ENCODE results near the gene CT45A10.
"Not testable (repeated sequence)": the region's sequence is repeated elsewhere in the genome, so short reads cannot be mapped to it uniquely, and the experiment has no call there.

The CT45A10 gene

DNA sequence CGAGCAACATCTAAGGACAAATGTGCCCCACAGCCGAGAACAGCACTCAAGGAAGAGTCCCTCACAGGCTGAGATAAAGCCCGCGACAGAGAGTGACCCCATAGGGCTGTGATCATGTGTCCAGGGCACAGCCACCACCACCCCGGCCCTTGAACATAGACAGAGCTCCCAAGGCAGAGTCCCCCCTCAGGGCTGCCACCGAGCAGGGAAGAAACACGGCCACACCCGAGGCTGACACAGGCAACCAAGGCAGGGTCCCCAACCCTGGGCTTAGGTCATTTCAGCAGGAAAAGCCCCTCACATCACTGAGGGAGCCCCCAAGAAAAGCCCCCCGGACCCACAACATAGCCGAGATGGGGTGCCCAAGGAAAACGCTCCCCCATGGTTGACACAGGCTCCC, 463 bp downstream of the CT45A10 start:
- H3K36me3 ChIP-seq (ENCODE audit: insufficient read depth, low read length) = no peaks in the 10 kb centered on the region
- no peaks in the 10 kb centered on the region for H3K9me3 ChIP-seq (ENCODE audit: insufficient read depth, low read depth, low read length)

DNA sequence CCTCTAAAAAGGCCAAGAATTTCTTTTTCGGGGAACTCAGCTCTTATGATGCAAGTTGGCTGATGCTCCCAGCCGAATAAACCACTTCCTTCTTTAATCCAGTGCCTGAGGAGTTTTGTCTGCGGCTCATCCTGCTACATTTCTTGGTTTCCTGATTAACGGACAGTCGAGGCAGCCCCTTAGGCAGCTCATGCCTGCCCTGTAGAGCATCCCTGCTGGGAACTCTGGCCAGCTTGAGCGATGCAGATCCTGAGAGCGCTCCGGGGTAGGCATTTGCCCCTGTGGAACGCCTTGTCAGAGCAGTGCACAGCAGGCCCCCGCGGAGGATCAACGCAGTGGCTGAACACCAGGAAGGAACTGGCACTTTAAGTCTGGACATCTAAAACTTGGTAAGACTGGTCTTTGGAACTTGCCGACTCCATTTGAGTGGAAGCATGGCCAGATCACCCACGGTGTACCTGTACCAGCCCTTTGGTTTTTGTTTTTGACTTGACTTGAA, 3.1 kb downstream of the CT45A10 start:
- Histone ChIP-seq H4K20me1 (ENCODE audit: insufficient read depth, low read length, poor library complexity, severe bottlenecking) (no peaks in the 10 kb centered on the region), H3K9ac (ENCODE audit: low read depth, low read length, poor library complexity, severe bottlenecking) (no peak overlapping the region), H3K9me2 (replicated peaks; ENCODE audit: low read depth, low read length) (no peaks in the 10 kb centered on the region), H3K27me3 (ENCODE audit: insufficient read depth, low read length, poor library complexity, severe bottlenecking) (no peaks in the 10 kb centered on the region), H3K36me3 (ENCODE audit: insufficient read depth, low read length) (no peaks in the 10 kb centered on the region), H3K79me2 (ENCODE audit: insufficient read depth, low read length) (no peaks in the 10 kb centered on the region), H3K4me1 (ENCODE audit: insufficient read depth, low read length, poor library complexity, severe bottlenecking) (no peaks in the 10 kb centered on the region), H2AFZ (ENCODE audit: low read length) (no peak overlapping the region), H3K4me3 (ENCODE audit: low read length, poor library complexity, severe bottlenecking) (no peak overlapping the region), H3K9me3 (ENCODE audit: insufficient read depth, low read depth, low read length) (no peaks in the 10 kb centered on the region), H3K4me2 (ENCODE audit: low read depth, low read length, poor library complexity, severe bottlenecking) (no peak overlapping the region), H3F3A (ENCODE audit: low read depth) (no peaks in the 10 kb centered on the region)
- TF ChIP-seq EZH2phosphoT487 (IDR thresholded peaks at IDR 0.05; ENCODE audit: borderline replicate concordance) = no peak
- TF ChIP-seq, protein P1, sequence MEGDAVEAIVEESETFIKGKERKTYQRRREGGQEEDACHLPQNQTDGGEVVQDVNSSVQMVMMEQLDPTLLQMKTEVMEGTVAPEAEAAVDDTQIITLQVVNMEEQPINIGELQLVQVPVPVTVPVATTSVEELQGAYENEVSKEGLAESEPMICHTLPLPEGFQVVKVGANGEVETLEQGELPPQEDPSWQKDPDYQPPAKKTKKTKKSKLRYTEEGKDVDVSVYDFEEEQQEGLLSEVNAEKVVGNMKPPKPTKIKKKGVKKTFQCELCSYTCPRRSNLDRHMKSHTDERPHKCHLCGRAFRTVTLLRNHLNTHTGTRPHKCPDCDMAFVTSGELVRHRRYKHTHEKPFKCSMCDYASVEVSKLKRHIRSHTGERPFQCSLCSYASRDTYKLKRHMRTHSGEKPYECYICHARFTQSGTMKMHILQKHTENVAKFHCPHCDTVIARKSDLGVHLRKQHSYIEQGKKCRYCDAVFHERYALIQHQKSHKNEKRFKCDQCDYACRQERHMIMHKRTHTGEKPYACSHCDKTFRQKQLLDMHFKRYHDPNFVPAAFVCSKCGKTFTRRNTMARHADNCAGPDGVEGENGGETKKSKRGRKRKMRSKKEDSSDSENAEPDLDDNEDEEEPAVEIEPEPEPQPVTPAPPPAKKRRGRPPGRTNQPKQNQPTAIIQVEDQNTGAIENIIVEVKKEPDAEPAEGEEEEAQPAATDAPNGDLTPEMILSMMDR (conservative IDR thresholded peaks at IDR 0.05; ENCODE audit: low read length) = no peak

More for the DNA sequence above, 463 bp downstream of the CT45A10 start:
- Histone ChIP-seq H3K9me2 (replicated peaks; ENCODE audit: low read depth, low read length) (no peaks in the 10 kb centered on the region), H3K4me1 (ENCODE audit: insufficient read depth, low read length, poor library complexity, severe bottlenecking) (no peaks in the 10 kb centered on the region), H3K4me3 (ENCODE audit: low read length, poor library complexity, severe bottlenecking) (no peak overlapping the region), H3K9ac (ENCODE audit: low read depth, low read length, poor library complexity, severe bottlenecking) (no peak overlapping the region), H3K4me2 (ENCODE audit: low read depth, low read length, poor library complexity, severe bottlenecking) (no peak overlapping the region), H3K79me2 (ENCODE audit: insufficient read depth, low read length) (no peaks in the 10 kb centered on the region), H3F3A (ENCODE audit: low read depth) (no peaks in the 10 kb centered on the region), H2AFZ (ENCODE audit: low read length) (no peak overlapping the region), H3K27me3 (ENCODE audit: insufficient read depth, low read length, poor library complexity, severe bottlenecking) (no peaks in the 10 kb centered on the region), H4K20me1 (ENCODE audit: insufficient read depth, low read length, poor library complexity, severe bottlenecking) (no peaks in the 10 kb centered on the region)
- no peak for TF ChIP-seq EZH2phosphoT487 (IDR thresholded peaks at IDR 0.05; ENCODE audit: borderline replicate concordance)
- TF ChIP-seq, protein P1 (conservative IDR thresholded peaks at IDR 0.05; ENCODE audit: low read length) = no peak

GRCh38 chrX:135888976-135889375, 4.3 kb downstream of the CT45A10 start:
- H3K79me2 ChIP-seq (ENCODE audit: insufficient read depth, low read length); H3K9me3 ChIP-seq (ENCODE audit: insufficient read depth, low read depth, low read length); H4K20me1 ChIP-seq (ENCODE audit: insufficient read depth, low read length, poor library complexity, severe bottlenecking); H3K9ac ChIP-seq (ENCODE audit: low read depth, low read length, poor library complexity, severe bottlenecking); H3K27me3 ChIP-seq (ENCODE audit: insufficient read depth, low read length, poor library complexity, severe bottlenecking); H3K9me2 ChIP-seq (replicated peaks; ENCODE audit: low read depth, low read length); H3K4me1 ChIP-seq (ENCODE audit: insufficient read depth, low read length, poor library complexity, severe bottlenecking); H3F3A ChIP-seq (ENCODE audit: low read depth); H3K36me3 ChIP-seq (ENCODE audit: insufficient read depth, low read length); H3K4me2 ChIP-seq (ENCODE audit: low read depth, low read length, poor library complexity, severe bottlenecking); H3K4me3 ChIP-seq (ENCODE audit: low read length, poor library complexity, severe bottlenecking); H2AFZ ChIP-seq (ENCODE audit: low read length): not testable (repeated sequence)
- TF ChIP-seq, protein P1 (conservative IDR thresholded peaks at IDR 0.05; ENCODE audit: low read length) = peak; percentile 49

GRCh38 chrX:135888230-135888629, 5.0 kb downstream of the CT45A10 start:
- not testable (repeated sequence) for H3K36me3 ChIP-seq (ENCODE audit: insufficient read depth, low read length); H3K9me3 ChIP-seq (ENCODE audit: insufficient read depth, low read depth, low read length); H3K4me2 ChIP-seq (ENCODE audit: low read depth, low read length, poor library complexity, severe bottlenecking); H3K4me3 ChIP-seq (ENCODE audit: low read length, poor library complexity, severe bottlenecking); H2AFZ ChIP-seq (ENCODE audit: low read length); H3K9me2 ChIP-seq (replicated peaks; ENCODE audit: low read depth, low read length); H3K27me3 ChIP-seq (ENCODE audit: insufficient read depth, low read length, poor library complexity, severe bottlenecking); H3K9ac ChIP-seq (ENCODE audit: low read depth, low read length, poor library complexity, severe bottlenecking); H3F3A ChIP-seq (ENCODE audit: low read depth); H3K4me1 ChIP-seq (ENCODE audit: insufficient read depth, low read length, poor library complexity, severe bottlenecking); H4K20me1 ChIP-seq (ENCODE audit: insufficient read depth, low read length, poor library complexity, severe bottlenecking); H3K79me2 ChIP-seq (ENCODE audit: insufficient read depth, low read length)

DNA sequence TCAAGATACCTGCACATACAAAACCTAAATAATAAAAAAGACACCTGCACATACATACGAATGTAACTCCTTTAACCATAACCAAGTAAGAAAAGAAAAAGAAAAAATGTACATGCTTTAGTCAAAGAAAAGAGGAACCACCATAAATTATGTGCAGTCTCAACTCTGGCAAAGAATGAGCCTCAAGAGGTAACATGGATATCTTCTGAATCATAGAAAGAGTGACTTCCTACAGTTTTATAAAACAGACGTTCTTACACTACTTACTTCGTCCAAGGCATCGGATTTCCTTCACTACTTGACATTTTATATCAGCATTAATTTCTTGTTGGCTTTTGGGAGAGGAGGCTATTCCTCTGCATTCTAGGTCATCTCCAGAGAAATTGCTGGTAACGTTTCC, 10.5 kb downstream of the CT45A10 start:
- not testable (repeated sequence) for H3K9me3 ChIP-seq (ENCODE audit: insufficient read depth, low read depth, low read length); H3K36me3 ChIP-seq (ENCODE audit: insufficient read depth, low read length); H3K4me2 ChIP-seq (ENCODE audit: low read depth, low read length, poor library complexity, severe bottlenecking); H3K9ac ChIP-seq (ENCODE audit: low read depth, low read length, poor library complexity, severe bottlenecking); H3K27me3 ChIP-seq (ENCODE audit: insufficient read depth, low read length, poor library complexity, severe bottlenecking); H4K20me1 ChIP-seq (ENCODE audit: insufficient read depth, low read length, poor library complexity, severe bottlenecking); H3F3A ChIP-seq (ENCODE audit: low read depth); H3K79me2 ChIP-seq (ENCODE audit: insufficient read depth, low read length); H2AFZ ChIP-seq (ENCODE audit: low read length); H3K4me3 ChIP-seq (ENCODE audit: low read length, poor library complexity, severe bottlenecking); H3K9me2 ChIP-seq (replicated peaks; ENCODE audit: low read depth, low read length); H3K4me1 ChIP-seq (ENCODE audit: insufficient read depth, low read length, poor library complexity, severe bottlenecking)

Measured in Loucy (cell line).